ENCODE measurements around the gene FAN1. TPM values are rescaled to one million over a fixed set of nuclear protein-coding genes. Genes with fewer than 3 reads are reported as not detected.

Gene FAN1
- total RNA-seq: 10 to 100 TPM; 16.2 to 45.5 (median 22.8) TPM

- no peaks in the 10 kb centered on the region for H3K27me3 ChIP-seq
- H3K4me3 ChIP-seq: peak within 1 kb of the TSS; percentile 88
- H3K4me1 ChIP-seq: peaks cover 30% of the 10 kb centered on the region
- H3K9me3 ChIP-seq: no peaks in the 10 kb centered on the region
- no peak for TF ChIP-seq POLR2A (IDR thresholded peaks at IDR 0.05)
- peak in 2 of 3 donors; percentile 51 to 59 for TF ChIP-seq POLR2AphosphoS5 (IDR thresholded peaks at IDR 0.05)
- peak; percentile 88 to 92 for DNase-seq (ENCODE audit: low spot score in 2 of 2)
- 1% methylated on average over 36 of the region's 65 CpGs for WGBS
- H3K36me3 ChIP-seq: peaks cover 4% of the 10 kb centered on the region
- H3K27ac ChIP-seq: peak within 1 kb of the TSS; percentile 89
Observed at GRCh38 chr15:30903497-30904187, at the start of gene FAN1. Gene FAN1 (plus strand): TSS chr15:30903915. CDS start chr15:30904664, 749 bp downstream.

GRCh38 chr15:30859091-30859874, 44.4 kb upstream of the FAN1 start:
- 17% methylated on average over 7 of the region's 7 CpGs for WGBS
- no peaks in the 10 kb centered on the region for H3K27me3 ChIP-seq
- TF ChIP-seq POLR2AphosphoS5 (IDR thresholded peaks at IDR 0.05) (no peak), POLR2A (IDR thresholded peaks at IDR 0.05) (no peak), EP300 (IDR thresholded peaks at IDR 0.05) (no peak), CTCF (IDR thresholded peaks at IDR 0.05) (peak in 1 of 2 donors; percentile 43)
- no peak overlapping the region for H3K4me3 ChIP-seq
- no peak for DNase-seq (ENCODE audit: low spot score in 2 of 2)
- H3K9me3 ChIP-seq: no peaks in the 10 kb centered on the region
- H3K4me1 ChIP-seq: no peaks in the 10 kb centered on the region
- H3K36me3 ChIP-seq: no peaks in the 10 kb centered on the region
- H3K27ac ChIP-seq: no peak overlapping the region

GRCh38 chr15:30865257-30865656, 38.5 kb upstream of the FAN1 start:
- Histone ChIP-seq H3K4me1 (no peaks in the 10 kb centered on the region), H3K9me3 (no peaks in the 10 kb centered on the region), H3K27ac (no peak overlapping the region), H3K36me3 (no peaks in the 10 kb centered on the region), H3K27me3 (no peaks in the 10 kb centered on the region), H3K4me3 (no peak overlapping the region)
- TF ChIP-seq EP300 (IDR thresholded peaks at IDR 0.05) (no peak), POLR2AphosphoS5 (IDR thresholded peaks at IDR 0.05) (no peak), CTCF (IDR thresholded peaks at IDR 0.05) (no peak), POLR2A (IDR thresholded peaks at IDR 0.05) (no peak)
- DNase-seq (ENCODE audit: low spot score in 2 of 2): no peak

GRCh38 chr15:30870681-30871080, 33.0 kb upstream of the FAN1 start:
- no peak for TF ChIP-seq POLR2A (IDR thresholded peaks at IDR 0.05)
- no peak for TF ChIP-seq CTCF (IDR thresholded peaks at IDR 0.05)
- TF ChIP-seq EP300 (IDR thresholded peaks at IDR 0.05): no peak
- TF ChIP-seq POLR2AphosphoS5 (IDR thresholded peaks at IDR 0.05): no peak
- DNase-seq (ENCODE audit: low spot score in 2 of 2): no peak
- WGBS: 76% methylated on average over 1 of the region's 1 CpG
- Histone ChIP-seq H3K4me3 (no peak overlapping the region), H3K4me1 (no peaks in the 10 kb centered on the region), H3K27me3 (no peaks in the 10 kb centered on the region), H3K36me3 (no peaks in the 10 kb centered on the region), H3K27ac (no peak overlapping the region), H3K9me3 (no peaks in the 10 kb centered on the region)

- Histone ChIP-seq H3K27me3 (no peaks in the 10 kb centered on the region), H3K9me3 (no peaks in the 10 kb centered on the region), H3K4me1 (no peaks in the 10 kb centered on the region), H3K27ac (no peak overlapping the region), H3K4me3 (no peak overlapping the region), H3K36me3 (no peaks in the 10 kb centered on the region)
- WGBS: 78% methylated on average over 1 of the region's 1 CpG
- TF ChIP-seq POLR2AphosphoS5 (IDR thresholded peaks at IDR 0.05): no peak
- no peak for TF ChIP-seq POLR2A (IDR thresholded peaks at IDR 0.05)
- no peak for TF ChIP-seq CTCF (IDR thresholded peaks at IDR 0.05)
- no peak for TF ChIP-seq EP300 (IDR thresholded peaks at IDR 0.05)
- DNase-seq (ENCODE audit: low spot score in 2 of 2): no peak
Observed at GRCh38 chr15:30872341-30872748, 31.4 kb upstream of the FAN1 start.

All from suprapubic skin (tissue), 4 donors.